Activated T-cell treated with anti-CD3 and anti-CD28 coated beads, Interleukin-2, amount 50 U/mL, for 24 hours (primary cell): Measurements from ENCODE around the gene CLK2.
A peak's percentile ranks its signal among the peaks of the same experiment; 100 is the strongest.
"Not testable (repeated sequence)": the region's sequence is repeated elsewhere in the genome, so short reads cannot be mapped to it uniquely, and the experiment has no call there.

Experiments used
- DNase-seq: peaks from one replicate; pipeline ENCODE4 v3.0.0-alpha.2; 2020
- H3K27ac Mint-ChIP-seq: 2 replicates; pipeline ENCODE4 v1.8.0; 2020; ENCODE audit warnings: mild to moderate bottlenecking, mixed read lengths
- H3K27me3 Mint-ChIP-seq: 2 replicates; pipeline ENCODE4 v1.8.0; 2020; ENCODE audit warnings: mixed read lengths
- H3K36me3 Mint-ChIP-seq: 2 replicates; pipeline ENCODE4 v1.8.0; 2020; ENCODE audit warnings: low read depth, mixed read lengths
- H3K4me1 Mint-ChIP-seq: 2 replicates; pipeline ENCODE4 v1.8.0; 2020; ENCODE audit warnings: low read depth, mixed read lengths
- H3K4me3 Mint-ChIP-seq: 2 replicates; pipeline ENCODE4 v1.8.0; 2020; ENCODE audit warnings: mild to moderate bottlenecking, moderate library complexity, mixed read lengths
- H3K9me3 Mint-ChIP-seq: 2 replicates; pipeline ENCODE4 v1.8.0; 2020; ENCODE audit warnings: mixed read lengths

Gene CLK2

GRCh38 chr1:155227261-155228095 is 45.8 kb downstream of the CLK2 start:
- peak overlapping the region; percentile 90 for H3K4me3 Mint-ChIP-seq
- peaks cover 41% of the 10 kb centered on the region for H3K4me1 Mint-ChIP-seq
- peaks cover 40% of the 10 kb centered on the region for H3K36me3 Mint-ChIP-seq
- DNase-seq, result peak; percentile 100
- H3K27me3 Mint-ChIP-seq, result no peaks in the 10 kb centered on the region
- H3K27ac Mint-ChIP-seq, result peak overlapping the region; percentile 95
- no peaks in the 10 kb centered on the region for H3K9me3 Mint-ChIP-seq

- H3K9me3 Mint-ChIP-seq, result no peaks in the 10 kb centered on the region
- peak overlapping the region; percentile 90 for H3K4me3 Mint-ChIP-seq
- H3K27me3 Mint-ChIP-seq, result no peaks in the 10 kb centered on the region
- peak; percentile 94 for DNase-seq
- H3K4me1 Mint-ChIP-seq, result peaks cover 43% of the 10 kb centered on the region
- peak overlapping the region; percentile 95 for H3K27ac Mint-ChIP-seq
- H3K36me3 Mint-ChIP-seq, result peaks cover 42% of the 10 kb centered on the region
Measured at GRCh38 chr1:155226910-155227260, 46.4 kb downstream of the CLK2 start.

- no peak for DNase-seq
- Mint-ChIP-seq H3K27me3 (no peaks in the 10 kb centered on the region), H3K27ac (peak overlapping the region; percentile 95), H3K4me3 (peak overlapping the region; percentile 90), H3K9me3 (no peaks in the 10 kb centered on the region), H3K4me1 (peaks cover 43% of the 10 kb centered on the region), H3K36me3 (peaks cover 42% of the 10 kb centered on the region)
Measured at GRCh38 chr1:155226188-155226909, 47.0 kb downstream of the CLK2 start.

GRCh38 chr1:155225404-155225759 is 47.9 kb downstream of the CLK2 start:
- Mint-ChIP-seq H3K4me3 (peak overlapping the region; percentile 90), H3K4me1 (peaks cover 47% of the 10 kb centered on the region), H3K27ac (peak overlapping the region; percentile 95), H3K36me3 (peaks cover 43% of the 10 kb centered on the region)
- H3K9me3 Mint-ChIP-seq, DNase-seq, H3K27me3 Mint-ChIP-seq: not testable (repeated sequence)

- no peak for DNase-seq
- no peaks in the 10 kb centered on the region for H3K27me3 Mint-ChIP-seq
- H3K36me3 Mint-ChIP-seq, result peaks cover 44% of the 10 kb centered on the region
- no peak overlapping the region for H3K4me3 Mint-ChIP-seq
- H3K27ac Mint-ChIP-seq, result no peak overlapping the region
- H3K9me3 Mint-ChIP-seq, result no peaks in the 10 kb centered on the region
- peaks cover 61% of the 10 kb centered on the region for H3K4me1 Mint-ChIP-seq
Measured at GRCh38 chr1:155223047-155223446, 50.3 kb downstream of the CLK2 start.

- peak overlapping the region; percentile 65 for H3K27ac Mint-ChIP-seq
- H3K36me3 Mint-ChIP-seq, result peaks cover 44% of the 10 kb centered on the region
- not testable (repeated sequence) for H3K4me3 Mint-ChIP-seq, DNase-seq, H3K9me3 Mint-ChIP-seq, H3K27me3 Mint-ChIP-seq
- peaks cover 39% of the 10 kb centered on the region for H3K4me1 Mint-ChIP-seq
Measured at GRCh38 chr1:155220211-155220965, 52.9 kb downstream of the CLK2 start.

GRCh38 chr1:155219592-155220031 is 53.7 kb downstream of the CLK2 start:
- Mint-ChIP-seq H3K9me3 (no peaks in the 10 kb centered on the region), H3K4me1 (peaks cover 39% of the 10 kb centered on the region), H3K27ac (peak overlapping the region; percentile 67), H3K27me3 (no peaks in the 10 kb centered on the region), H3K4me3 (no peak overlapping the region), H3K36me3 (peaks cover 45% of the 10 kb centered on the region)
- DNase-seq, result peak; percentile 48

- H3K9me3 Mint-ChIP-seq, result no peaks in the 10 kb centered on the region
- H3K4me3 Mint-ChIP-seq, result no peak overlapping the region
- H3K27me3 Mint-ChIP-seq, result no peaks in the 10 kb centered on the region
- DNase-seq, result no peak
- peaks cover 35% of the 10 kb centered on the region for H3K4me1 Mint-ChIP-seq
- H3K27ac Mint-ChIP-seq, result peak overlapping the region; percentile 67
- H3K36me3 Mint-ChIP-seq, result peaks cover 40% of the 10 kb centered on the region
Measured at GRCh38 chr1:155218854-155219591, 54.3 kb downstream of the CLK2 start.

- peaks cover 32% of the 10 kb centered on the region for H3K4me1 Mint-ChIP-seq
- not testable (repeated sequence) for H3K27me3 Mint-ChIP-seq, H3K9me3 Mint-ChIP-seq, H3K4me3 Mint-ChIP-seq, DNase-seq
- H3K27ac Mint-ChIP-seq, result peak overlapping the region; percentile 13
- peaks cover 47% of the 10 kb centered on the region for H3K36me3 Mint-ChIP-seq
Measured at GRCh38 chr1:155214702-155215101, 58.6 kb downstream of the CLK2 start.
